T47D (cell line): Measurements from ENCODE around the gene LSM10.

Experiments used
- DNase-seq, 2 experiments: peaks; one replicate each; pipeline versions ENCODE4 v3.0.0 to v3.0.0-alpha.2; 2011 to 2012; ENCODE audit warnings: low read depth in 1 of 2, low spot score in 1 of 2
- JUND ChIP-seq: IDR thresholded peaks from 2 replicates; pipeline ENCODE4 v1.6.1; 2012; ENCODE audit warnings: low read depth
- in situ Hi-C: cut with HindIII; loops from 2 replicates; pipeline ENCODE4 v1.10.0; 2016; ENCODE audit warnings: low sequenced_read_pairs, low pct_unique_long_range_greater_than_20kb

The LSM10 gene

GRCh38 chr1:36420836-36421317 lies 23.2 kb upstream of the LSM10 start:
- in situ Hi-C loops: no loop called here
- TF ChIP-seq JUND: no peak
- peak; percentile 10 to 78 for DNase-seq

- DNase-seq: no peak
- in situ Hi-C loops: no loop called here
- TF ChIP-seq JUND: no peak
Measured at GRCh38 chr1:36420409-36420808, 22.7 kb upstream of the LSM10 start.

GRCh38 chr1:36419569-36419968 lies 21.9 kb upstream of the LSM10 start:
- in situ Hi-C loops: no loop called here
- no peak for TF ChIP-seq JUND

GRCh38 chr1:36419140-36419539 lies 21.4 kb upstream of the LSM10 start:
- no peak for DNase-seq
- TF ChIP-seq JUND: no peak
- in situ Hi-C loops: no loop called here

More at GRCh38 chr1:36419569-36419968, 21.9 kb upstream of the LSM10 start:
- DNase-seq: no peak

DNA sequence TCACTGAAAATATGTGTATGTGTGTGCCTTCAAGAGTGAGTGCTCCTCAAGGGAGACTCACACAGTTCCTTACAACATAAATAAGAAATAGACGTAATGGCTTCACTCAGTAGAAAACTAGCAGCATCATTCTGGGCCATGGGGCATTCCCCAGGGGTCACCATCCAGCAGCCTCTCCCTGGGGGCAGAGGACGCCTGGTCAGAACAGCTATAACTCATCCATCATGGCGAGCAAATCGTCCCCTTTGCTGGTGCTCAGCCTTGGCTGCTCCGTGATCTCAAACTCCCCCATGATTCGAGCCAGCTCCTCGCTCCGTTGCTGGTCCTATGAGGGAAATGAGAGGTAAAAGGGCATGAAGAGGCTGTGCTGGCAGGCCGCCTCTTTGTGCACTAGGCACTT lies 20.2 kb upstream of the LSM10 start:
- in situ Hi-C loops: no loop called here
- no peak for DNase-seq
- no peak for TF ChIP-seq JUND

DNA sequence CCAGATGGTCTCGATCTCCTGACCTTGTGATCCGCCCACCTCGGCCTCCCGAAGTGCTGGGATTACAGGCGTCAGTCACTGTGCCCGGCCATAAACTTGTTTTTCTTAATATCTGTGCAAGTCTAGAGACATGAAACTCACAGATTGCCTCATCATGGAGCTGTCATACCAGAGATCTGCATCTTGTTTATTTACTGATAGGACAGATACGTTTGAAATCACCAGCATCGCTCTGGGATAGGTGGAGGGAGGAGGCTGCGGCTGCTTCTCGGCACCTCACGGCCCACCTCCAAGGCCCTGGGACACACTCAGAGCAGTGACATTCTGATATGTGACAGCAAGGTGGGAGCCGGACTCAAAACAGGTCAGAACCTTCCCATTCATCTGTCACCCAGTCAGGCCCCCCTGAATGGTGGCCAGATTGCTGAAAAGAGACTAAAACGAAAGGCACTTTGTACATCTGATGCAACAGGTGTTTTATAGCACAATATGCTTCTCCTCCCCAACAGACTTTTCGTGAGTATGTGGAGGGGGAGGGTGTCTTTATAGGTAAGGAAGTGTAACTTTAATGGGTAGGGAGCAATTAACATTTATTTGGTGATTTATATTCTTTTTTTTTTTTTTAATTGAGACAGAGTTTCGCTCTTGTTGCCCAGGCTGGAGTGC lies 18.1 kb upstream of the LSM10 start:
- no peak for DNase-seq
- in situ Hi-C loops: no loop called here
- TF ChIP-seq JUND: no peak

GRCh38 chr1:36414384-36414783 lies 16.7 kb upstream of the LSM10 start:
- TF ChIP-seq JUND: no peak
- DNase-seq: no peak
- in situ Hi-C loops: no loop called here

DNA sequence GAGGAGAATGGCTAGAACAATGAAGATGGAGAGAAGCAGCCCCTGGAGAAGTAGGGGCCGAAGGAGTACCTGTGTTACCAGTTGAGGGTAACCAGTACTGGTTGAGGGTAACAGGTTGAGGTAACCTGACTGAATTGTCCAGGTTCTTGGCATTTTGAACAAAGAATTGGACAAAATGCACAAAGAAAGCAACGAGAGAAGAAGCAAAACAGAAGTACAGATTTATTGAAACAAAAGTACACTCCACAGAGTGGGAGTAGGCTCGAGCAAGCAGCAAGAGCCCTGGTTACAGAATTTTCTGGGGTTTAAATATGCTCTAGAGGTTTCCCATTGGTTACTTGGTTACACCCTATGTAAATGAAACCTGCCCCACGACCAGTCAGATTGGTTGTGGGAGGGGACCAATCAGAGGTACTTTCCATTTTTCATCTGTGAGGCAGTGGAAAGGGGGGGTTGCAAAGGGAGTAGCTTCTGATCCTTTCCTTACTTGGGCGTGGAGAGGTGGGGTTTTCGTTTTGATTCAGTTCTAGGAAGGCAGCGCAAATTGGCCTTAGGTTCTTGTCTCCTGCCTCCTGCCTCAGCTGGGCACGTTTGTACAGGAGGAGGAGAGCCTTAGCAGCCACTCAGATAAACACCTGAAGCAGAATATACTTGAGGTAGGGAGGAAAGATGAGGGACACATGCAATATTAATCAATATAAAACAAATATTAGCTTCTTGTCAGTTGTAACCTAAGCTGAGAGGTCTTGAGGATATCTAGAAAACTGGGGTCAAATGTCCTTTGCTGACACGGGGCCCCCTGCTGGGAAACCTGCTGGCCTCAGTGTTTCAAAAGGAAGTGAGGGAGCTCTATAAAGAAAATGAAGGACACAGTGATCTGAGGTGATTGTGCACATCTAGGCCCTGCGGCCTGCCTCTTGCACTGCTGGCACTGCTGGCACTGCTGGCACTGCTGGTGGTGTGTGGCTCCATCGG lies 14.3 kb upstream of the LSM10 start:
- no peak for TF ChIP-seq JUND
- DNase-seq: peak in 1 of 2 experiments; percentile 76
- in situ Hi-C loops: no loop called here

DNA sequence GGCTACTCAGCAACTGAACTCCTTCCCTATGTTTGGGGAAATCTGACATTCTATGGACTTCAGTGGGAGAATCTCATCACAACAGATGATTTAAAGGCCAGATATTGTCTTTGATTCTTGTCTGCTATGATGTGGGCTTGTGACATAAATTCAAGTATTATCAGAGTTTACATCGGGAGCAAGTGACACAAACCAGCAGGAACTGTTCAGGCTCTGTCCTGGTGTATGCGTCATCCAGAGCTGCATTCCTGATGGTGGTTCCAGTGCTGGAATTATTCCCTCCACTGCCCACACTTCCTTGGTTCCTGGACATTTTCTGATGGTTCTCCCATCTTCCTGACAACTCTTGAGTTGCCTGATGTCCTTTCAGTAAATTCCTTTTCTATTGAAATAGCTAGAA lies 10.8 kb upstream of the LSM10 start:
- in situ Hi-C loops: no loop called here
- DNase-seq: peak; percentile 13 to 63
- TF ChIP-seq JUND: no peak

DNA sequence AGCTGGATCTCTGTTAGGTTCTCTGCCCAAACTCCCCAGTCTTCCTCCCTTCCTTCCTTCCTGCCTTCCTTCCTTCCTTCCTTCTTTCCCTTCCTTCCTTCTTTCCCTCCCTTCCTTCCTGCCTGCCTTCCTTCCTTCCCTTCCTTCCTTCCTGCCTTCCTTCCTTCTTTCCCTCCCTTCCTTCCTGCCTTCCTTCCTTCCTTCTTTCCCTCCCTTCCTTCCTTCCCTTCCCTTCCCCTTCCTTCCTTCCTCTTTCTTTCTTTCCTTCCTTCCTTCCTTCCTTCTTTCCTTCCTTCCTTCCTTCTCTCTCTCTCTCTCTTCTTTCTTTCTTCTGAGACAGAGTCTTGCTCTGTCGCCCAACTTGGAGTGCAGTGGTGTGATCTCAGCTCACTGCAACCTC lies 8.7 kb upstream of the LSM10 start:
- TF ChIP-seq JUND: no peak
- in situ Hi-C loops: no loop called here
- DNase-seq: no peak

- DNase-seq: no peak
- no peak for TF ChIP-seq JUND
- in situ Hi-C loops: no loop called here
Measured at GRCh38 chr1:36402504-36402890, 4.8 kb upstream of the LSM10 start.

DNA sequence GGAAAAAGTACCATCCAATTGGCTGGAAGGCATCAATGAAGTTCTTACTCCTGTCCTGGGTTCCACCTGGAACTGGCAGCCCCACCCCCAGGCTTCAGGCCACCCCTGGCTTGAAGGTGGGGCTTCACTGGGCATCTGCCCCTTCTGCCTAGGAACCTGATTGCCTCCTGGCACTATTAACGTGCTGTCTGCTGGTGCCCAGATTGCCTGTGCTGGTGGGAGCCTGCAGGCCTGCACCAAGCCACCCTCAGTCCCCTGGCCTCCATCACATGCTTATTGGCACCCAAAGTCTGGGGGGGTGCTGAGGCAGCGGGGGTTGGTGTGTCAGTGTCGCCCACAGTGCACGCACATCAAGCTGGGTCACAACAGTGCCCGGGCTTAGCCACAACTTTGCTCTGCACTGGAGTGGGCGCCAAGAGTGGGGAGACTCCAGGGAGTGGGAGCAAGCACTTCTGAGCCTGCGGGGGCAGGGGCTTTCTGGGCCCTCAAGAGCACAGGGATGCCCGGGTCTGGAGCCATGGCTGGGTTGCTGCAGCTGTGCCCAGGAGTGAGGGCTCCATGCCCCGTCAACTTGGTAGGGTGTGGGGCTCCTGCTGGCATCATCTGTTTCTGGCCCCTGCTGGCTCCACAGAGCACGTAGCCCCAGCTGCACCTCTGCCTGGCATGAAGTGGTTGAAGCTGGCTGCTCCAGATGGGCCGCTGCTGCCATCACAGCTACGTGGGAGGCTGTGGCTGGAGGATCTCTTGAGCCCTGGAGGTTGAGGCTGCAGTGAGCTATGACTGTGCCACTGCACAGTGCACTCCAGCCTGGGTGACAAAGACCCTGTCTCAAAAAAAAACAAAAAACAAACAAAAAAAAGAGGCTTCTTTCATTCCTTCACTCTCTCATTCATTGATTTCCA lies 4.1 kb upstream of the LSM10 start:
- TF ChIP-seq JUND: no peak
- no peak for DNase-seq
- in situ Hi-C loops: no loop called here
